GM21447 (cell line): ENCODE data around the gene ATP8B3.

ENCODE experiments used
- ATAC-seq: cut with Tn5 transposase; IDR thresholded peaks from one replicate; pipeline ENCODE4 v1.9.1; 2021; ENCODE audit not compliant: unreplicated experiment

The ATP8B3 gene

GRCh38 chr19:1836458-1837221 lies 24.6 kb upstream of the ATP8B3 start:
- no peak for ATAC-seq

- ATAC-seq: no peak
Observed at GRCh38 chr19:1833540-1833939, 21.5 kb upstream of the ATP8B3 start.

GRCh38 chr19:1832046-1832663 lies 20.1 kb upstream of the ATP8B3 start:
- no peak for ATAC-seq

GRCh38 chr19:1830978-1831377 lies 18.9 kb upstream of the ATP8B3 start:
- no peak for ATAC-seq

GRCh38 chr19:1830568-1830967 lies 18.5 kb upstream of the ATP8B3 start:
- ATAC-seq: no peak

GRCh38 chr19:1829958-1830357 lies 17.9 kb upstream of the ATP8B3 start:
- no peak for ATAC-seq

GRCh38 chr19:1828279-1829238 lies 16.5 kb upstream of the ATP8B3 start:
- ATAC-seq: no peak

GRCh38 chr19:1827566-1828278 lies 15.6 kb upstream of the ATP8B3 start:
- no peak for ATAC-seq

- no peak for ATAC-seq
Observed at GRCh38 chr19:1826557-1827521, 14.8 kb upstream of the ATP8B3 start.

- no peak for ATAC-seq
Observed at GRCh38 chr19:1825909-1826556, 14.0 kb upstream of the ATP8B3 start.

GRCh38 chr19:1824252-1824622 lies 12.2 kb upstream of the ATP8B3 start:
- no peak for ATAC-seq

- no peak for ATAC-seq
Observed at GRCh38 chr19:1823539-1824251, 11.6 kb upstream of the ATP8B3 start.

- no peak for ATAC-seq
Observed at GRCh38 chr19:1823020-1823419, 10.9 kb upstream of the ATP8B3 start.

- ATAC-seq: no peak
Observed at GRCh38 chr19:1822210-1822609, 10.1 kb upstream of the ATP8B3 start.

GRCh38 chr19:1819341-1820255 lies 7.5 kb upstream of the ATP8B3 start:
- ATAC-seq: no peak

GRCh38 chr19:1818549-1819195 lies 6.6 kb upstream of the ATP8B3 start:
- no peak for ATAC-seq

- ATAC-seq: no peak
Observed at GRCh38 chr19:1817553-1818179, 5.6 kb upstream of the ATP8B3 start.
